H54 (cell line): ENCODE data around the gene CHSY3.

Experiments used
- DNase-seq: peaks from one replicate; pipeline ENCODE4 v3.0.0; 2011; ENCODE audit warnings: low spot score, mixed read lengths; ENCODE audit not compliant: insufficient read length
- FAIRE-seq: peaks from 3 replicates; lab custom pipeline; 2011; peaks lifted over from hg19 to GRCh38; lab: Jason Lieb, UNC
- POLR2A ChIP-seq: IDR thresholded peaks from 2 replicates; pipeline ENCODE4 v1.6.1; 2011; ENCODE audit warnings: low read depth, mild to moderate bottlenecking, low read length

The CHSY3 gene

DNA sequence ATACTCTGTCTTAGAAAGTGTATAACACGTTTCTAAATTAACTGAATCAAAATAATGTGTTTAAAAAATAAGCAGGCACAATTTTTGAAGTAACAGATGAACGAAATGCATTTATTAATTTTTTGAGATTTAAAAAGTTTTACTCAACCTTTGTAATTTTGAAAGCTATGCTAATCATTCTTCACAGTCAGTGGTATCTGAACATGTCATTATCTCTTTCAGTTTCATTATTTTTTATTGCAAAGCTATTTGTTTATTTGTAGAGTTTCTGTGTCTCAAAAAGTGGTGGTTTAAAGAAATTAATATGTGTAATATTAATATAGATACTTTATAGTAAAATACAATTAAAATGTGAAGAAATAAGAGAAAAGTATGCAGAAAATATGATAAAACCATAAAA is 11.2 kb downstream of the CHSY3 start:
- no peak for DNase-seq
- no peak for FAIRE-seq
- no peak for TF ChIP-seq POLR2A

DNA sequence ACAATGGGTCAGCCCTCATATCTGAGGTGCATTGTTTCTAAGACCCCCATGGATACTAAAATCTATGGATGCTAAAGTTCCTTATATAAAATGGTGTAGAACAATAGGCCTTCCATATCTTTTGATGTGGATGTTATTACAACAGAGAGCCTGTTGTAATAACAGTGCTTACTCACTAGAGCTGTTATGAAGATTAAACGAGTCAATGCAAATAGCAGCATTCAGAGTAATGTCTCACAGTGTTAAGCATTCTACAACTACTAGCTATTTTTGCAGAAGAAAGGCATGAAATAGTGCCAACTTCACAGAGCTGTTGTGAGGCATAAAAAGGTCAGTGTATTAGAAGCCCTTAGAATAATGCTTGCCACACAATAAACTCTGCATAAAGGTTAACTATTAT is 13.0 kb downstream of the CHSY3 start:
- DNase-seq (no peak), FAIRE-seq (no peak)
- no peak for TF ChIP-seq POLR2A

GRCh38 chr5:129921204-129921603 is 16.9 kb downstream of the CHSY3 start:
- FAIRE-seq, result no peak
- no peak for TF ChIP-seq POLR2A
- no peak for DNase-seq

DNA sequence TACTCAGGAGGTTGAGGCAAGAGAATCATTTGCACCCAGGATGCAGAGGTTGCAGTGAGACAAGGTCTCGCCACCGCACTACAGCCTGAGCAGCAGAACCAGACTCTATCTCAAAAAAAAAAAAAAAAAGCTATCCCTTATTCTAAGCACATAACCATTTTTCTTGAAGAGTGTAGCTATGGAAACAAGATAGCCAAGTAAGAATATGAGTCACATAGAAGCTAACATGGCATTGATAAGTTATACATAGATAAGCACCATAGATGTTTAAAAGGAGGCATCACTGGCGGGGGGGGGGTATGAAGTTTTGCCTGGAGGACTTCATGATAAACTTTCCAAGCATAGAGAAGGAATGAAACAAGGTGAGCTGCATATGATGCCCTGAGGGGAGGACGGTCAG is 26.0 kb downstream of the CHSY3 start:
- FAIRE-seq, result no peak
- no peak for TF ChIP-seq POLR2A
- DNase-seq, result no peak

GRCh38 chr5:129935626-129936025 is 31.4 kb downstream of the CHSY3 start:
- DNase-seq (no peak), FAIRE-seq (no peak)
- no peak for TF ChIP-seq POLR2A

DNA sequence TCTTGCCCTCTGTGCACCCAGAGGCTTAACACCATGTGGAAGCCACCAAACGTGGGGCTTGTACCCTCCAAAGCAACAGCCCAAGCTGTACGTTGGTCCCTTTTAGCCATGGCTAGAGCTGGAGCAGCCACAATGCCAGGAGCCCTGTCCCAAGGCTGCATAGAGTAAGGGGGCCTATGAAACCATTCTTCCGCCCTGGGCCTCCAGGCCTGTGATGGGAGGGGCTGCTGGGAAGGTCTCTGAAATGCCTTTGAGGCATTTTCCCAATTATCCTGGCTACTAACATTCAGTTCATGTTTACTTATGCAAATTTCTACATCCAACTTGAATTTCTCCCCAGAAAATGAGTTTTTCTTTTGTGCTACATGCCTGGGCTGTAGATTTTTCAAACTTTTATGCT is 33.8 kb downstream of the CHSY3 start:
- FAIRE-seq, result no peak
- TF ChIP-seq POLR2A, result no peak
- DNase-seq, result no peak

DNA sequence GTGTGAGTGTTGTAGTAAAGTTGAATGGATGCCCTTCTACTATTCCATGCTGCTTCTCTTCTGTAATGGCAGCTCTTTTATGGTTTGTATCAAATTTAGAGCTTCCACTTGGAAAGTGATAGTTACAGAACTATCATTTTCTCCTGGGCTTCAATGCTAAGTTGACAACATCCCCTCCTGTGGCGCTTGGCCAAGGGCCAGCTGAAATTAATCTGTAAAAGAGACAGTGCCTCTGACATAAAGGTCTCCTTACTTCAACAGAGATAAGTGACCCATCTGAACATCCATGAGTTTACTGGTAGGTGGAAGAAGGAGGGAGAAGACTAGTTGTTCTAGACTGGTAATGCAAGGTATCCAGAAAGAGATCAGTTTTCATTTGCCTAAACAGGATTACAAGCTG is 39.7 kb downstream of the CHSY3 start:
- FAIRE-seq (no peak), DNase-seq (no peak)
- TF ChIP-seq POLR2A, result no peak

DNA sequence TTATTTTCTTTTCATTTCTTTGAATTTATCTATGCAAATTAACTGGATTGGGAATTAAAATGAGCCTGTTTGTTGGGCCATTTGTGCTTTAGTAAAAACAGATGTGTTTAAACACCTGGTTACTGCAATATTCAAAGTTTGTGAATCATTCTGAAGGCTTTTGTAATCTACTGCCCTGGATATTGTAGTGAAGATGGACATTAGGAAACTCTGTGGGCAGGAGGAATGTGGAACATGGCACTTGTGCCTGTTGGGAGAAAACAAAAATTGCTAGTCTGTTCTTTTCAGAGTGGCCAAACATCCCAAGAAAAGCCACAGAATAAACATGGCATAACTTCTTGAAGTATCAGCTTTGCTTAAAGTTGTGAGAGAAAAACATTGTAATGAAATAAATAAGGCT is 40.8 kb downstream of the CHSY3 start:
- FAIRE-seq (no peak), DNase-seq (no peak)
- TF ChIP-seq POLR2A, result no peak

DNA sequence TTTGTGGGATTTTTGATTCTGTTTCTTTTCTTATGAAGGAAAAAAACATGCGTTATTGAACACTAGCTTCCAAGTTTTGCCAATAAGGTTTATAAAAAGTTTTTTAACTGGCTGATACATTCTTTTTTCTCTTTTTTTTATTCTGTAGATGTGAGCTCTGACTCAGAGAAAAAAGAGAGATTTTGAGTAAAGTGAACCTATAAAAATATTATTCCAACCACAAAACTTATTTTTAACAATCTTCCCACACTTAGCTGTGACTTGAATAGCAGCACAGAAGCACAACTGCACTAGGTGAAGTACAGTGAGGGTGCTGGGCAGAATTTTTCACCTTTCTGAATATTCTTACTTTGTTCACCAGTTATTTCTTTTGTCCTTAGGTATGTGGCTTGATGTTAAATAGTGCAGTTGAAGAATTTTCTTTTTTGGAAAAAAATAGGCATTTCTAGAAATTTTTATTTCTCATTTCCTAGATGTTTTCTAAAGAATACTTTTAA is 41.6 kb downstream of the CHSY3 start:
- DNase-seq (no peak), FAIRE-seq (no peak)

GRCh38 chr5:129951039-129951438 is 46.8 kb downstream of the CHSY3 start:
- FAIRE-seq (no peak), DNase-seq (no peak)
- no peak for TF ChIP-seq POLR2A

More for the DNA sequence above, 41.6 kb downstream of the CHSY3 start:
- TF ChIP-seq POLR2A, result no peak

DNA sequence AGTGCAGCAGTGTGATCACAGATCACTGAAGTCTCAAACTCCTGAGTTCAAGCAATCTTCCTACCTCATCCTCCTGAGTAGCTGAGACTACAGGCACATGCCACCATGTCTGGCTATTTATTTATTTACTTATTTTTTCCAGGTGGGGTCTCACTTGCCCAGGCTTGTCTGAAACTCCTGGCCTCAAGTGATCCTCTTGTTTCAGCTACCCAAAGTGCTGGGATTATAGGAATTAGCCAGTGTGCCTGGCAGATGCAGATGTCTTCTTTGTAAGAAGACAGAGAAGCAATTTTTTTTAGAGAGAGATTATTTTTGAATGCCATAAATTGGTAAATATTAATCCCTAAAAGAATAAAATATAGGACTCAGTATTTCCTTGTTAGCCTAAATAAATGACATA is 54.3 kb downstream of the CHSY3 start:
- no peak for FAIRE-seq
- no peak for DNase-seq
- TF ChIP-seq POLR2A, result no peak

GRCh38 chr5:129960831-129961230 is 56.6 kb downstream of the CHSY3 start:
- no peak for DNase-seq
- TF ChIP-seq POLR2A, result no peak
- FAIRE-seq, result no peak

- FAIRE-seq (no peak), DNase-seq (no peak)
- TF ChIP-seq POLR2A, result no peak
These were observed 58.2 kb downstream of the CHSY3 start for GRCh38 chr5:129962506-129962905.

DNA sequence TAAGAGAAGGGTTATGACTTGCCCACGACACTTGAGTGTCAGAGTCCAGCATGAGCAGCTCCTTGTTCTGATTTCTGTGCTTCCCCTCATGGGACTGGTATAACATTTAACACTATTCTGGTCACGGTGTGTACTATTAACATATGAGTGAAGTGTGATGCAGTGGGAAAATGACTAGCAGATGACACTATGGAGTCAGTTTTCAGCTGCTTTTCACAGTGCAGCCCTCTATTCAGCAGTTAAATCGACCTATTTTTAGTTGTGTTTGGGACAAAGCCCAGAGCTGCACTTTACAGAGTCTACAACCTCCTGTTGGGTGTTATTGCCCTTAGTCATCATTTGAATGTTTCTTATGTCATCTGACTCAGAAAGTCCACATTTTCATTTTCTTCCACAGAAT is 59.1 kb downstream of the CHSY3 start:
- DNase-seq, result no peak
- TF ChIP-seq POLR2A, result no peak
- peak; percentile 78 for FAIRE-seq

- no peak for TF ChIP-seq POLR2A
- no peak for DNase-seq
- no peak for FAIRE-seq
These were observed 61.8 kb downstream of the CHSY3 start for GRCh38 chr5:129966071-129966470.

DNA sequence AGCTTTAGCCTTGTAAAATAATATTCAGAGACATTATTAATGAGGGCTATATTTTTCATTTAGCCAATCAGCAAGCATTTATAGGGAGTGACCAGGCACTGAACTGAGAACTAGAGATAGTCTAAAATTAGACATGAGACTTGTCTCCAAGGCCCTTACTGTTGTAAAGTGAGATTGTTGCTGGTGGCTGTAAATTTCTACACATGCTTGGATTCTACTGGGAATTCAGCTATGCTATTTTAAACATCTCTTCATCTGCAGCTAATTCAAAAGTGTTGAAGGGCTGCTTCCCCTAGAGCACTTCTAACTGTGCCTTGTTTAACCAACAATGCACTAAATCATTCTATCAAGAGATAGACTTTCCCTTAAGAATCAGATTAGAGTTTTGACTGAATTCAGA is 67.4 kb downstream of the CHSY3 start:
- no peak for FAIRE-seq
- no peak for TF ChIP-seq POLR2A
- DNase-seq, result no peak
